A673 (cell line): ENCODE measurements around the gene GRAMD2A.

Experiments used
- CTCF ChIP-seq: fragments of 300-800, 200-600 bp; sonication (generic); conservative IDR thresholded peaks from 2 replicates; pipeline ENCODE4 v1.5.1; 2017; ENCODE audit warnings: low read depth, mild to moderate bottlenecking, antibody characterized with exemption, low read length, moderate library complexity, mixed read lengths
- EZH2 ChIP-seq: fragments of 200-600 bp; sonication (generic); IDR thresholded peaks from 2 replicates; pipeline ENCODE4 v1.6.1; 2017; ENCODE audit warnings: borderline replicate concordance, low read depth, mild to moderate bottlenecking, mixed read lengths, antibody characterized with exemption, low read length; ENCODE audit not compliant: poor library complexity, severe bottlenecking

GRCh38 chr15:72174551-72175165, 22.9 kb downstream of the GRAMD2A start:
- TF ChIP-seq CTCF, result no peak
- no peak for TF ChIP-seq EZH2
